Upper lobe of left lung (tissue), 4 donors: ENCODE measurements around the gene LTBP1.

ENCODE experiments used
- CTCF ChIP-seq, 6 experiments: fragments of 450-650 bp in 4 of 6; fragments of 200-600 bp in 2 of 6; sonication (generic) in 2 of 6; IDR thresholded peaks; one replicate each; pipeline ENCODE4 v1.5.1; 2016 to 2019; ENCODE audit warnings: antibody characterized with exemption in 6 of 6
- EP300 ChIP-seq, 4 donors: sonication (generic); formaldehyde crosslinking; IDR thresholded peaks; one replicate each; pipeline ENCODE4 v1.5.1; 2017; ENCODE audit warnings: antibody characterized with exemption in 4 of 4, control low read depth in 2 of 4
- POLR2A ChIP-seq, 4 donors: fragments of 450-650 bp; IDR thresholded peaks; one replicate each; pipeline ENCODE4 v1.5.1; 2016 to 2017; ENCODE audit warnings: antibody characterized with exemption in 4 of 4, mild to moderate bottlenecking in 2 of 4
- POLR2AphosphoS5 ChIP-seq, 2 donors: sonication (generic); formaldehyde crosslinking; IDR thresholded peaks; one replicate each; pipeline ENCODE4 v1.5.1; 2017; ENCODE audit warnings: antibody characterized with exemption in 2 of 2

GRCh38 chr2:33371304-33372090 is 424.7 kb downstream of the LTBP1 start:
- TF ChIP-seq POLR2A (IDR thresholded peaks at IDR 0.05), result no peak
- TF ChIP-seq CTCF (IDR thresholded peaks at IDR 0.05), result no peak
- no peak for TF ChIP-seq POLR2AphosphoS5 (IDR thresholded peaks at IDR 0.05)
- TF ChIP-seq EP300 (IDR thresholded peaks at IDR 0.05), result no peak
